WTC11 (cell line): ENCODE measurements around the gene PIP4K2C. TPM values are rescaled to one million over a fixed set of nuclear protein-coding genes. Genes with fewer than 3 reads are reported as not detected.

Source experiments
- ATAC-seq: fragments of 200-7000 bp; cut with Tn5 transposase; 2 replicates; pipeline ENCODE4 v1.10.0; 2021; ENCODE audit warnings: mild to moderate bottlenecking, moderate library complexity
- CTCF ChIA-PET: fragments of 300-600 bp; sonication (Branson Sonifier 250); formaldehyde crosslinking; loops from one replicate; lab custom pipeline; 2021; ENCODE audit warnings: antibody characterized with exemption; lab: Charles Lee
- POLR2A ChIA-PET: fragments of 350-600 bp; sonication (Branson Sonifier 250); formaldehyde crosslinking; loops from one replicate; lab custom pipeline; 2021; ENCODE audit warnings: antibody characterized with exemption; lab: Charles Lee
- DNase-seq: peaks from one replicate; pipeline ENCODE4 v3.0.0; 2021; ENCODE audit warnings: low spot score
- H3K27ac Mint-ChIP-seq: 2 replicates; pipeline ENCODE4 v1.8.0; 2021; ENCODE audit warnings: mixed read lengths
- H3K27me3 Mint-ChIP-seq: 2 replicates; pipeline ENCODE4 v1.8.0; 2021; ENCODE audit warnings: low read depth, mild to moderate bottlenecking, moderate library complexity, mixed read lengths
- H3K36me3 Mint-ChIP-seq: 2 replicates; pipeline ENCODE4 v1.8.0; 2021; ENCODE audit warnings: mixed read lengths
- H3K4me1 Mint-ChIP-seq: 2 replicates; pipeline ENCODE4 v1.8.0; 2022; ENCODE audit warnings: mixed read lengths
- H3K4me3 Mint-ChIP-seq: 2 replicates; pipeline ENCODE4 v1.8.0; 2021; ENCODE audit warnings: mild to moderate bottlenecking, moderate library complexity, mixed read lengths
- H3K9me3 Mint-ChIP-seq: 2 replicates; pipeline ENCODE4 v1.8.0; 2021; ENCODE audit warnings: mixed read lengths
- ATF1 ChIP-seq: sonication (generic); formaldehyde crosslinking; IDR thresholded peaks from 2 replicates; pipeline ENCODE4 v1.8.1; 2023; ENCODE audit warnings: mild to moderate bottlenecking, moderate library complexity, missing genetic modification reagents
- CREB1 ChIP-seq: sonication (generic); formaldehyde crosslinking; IDR thresholded peaks from 2 replicates; pipeline ENCODE4 v1.8.0; 2023; ENCODE audit warnings: mild to moderate bottlenecking, missing genetic modification reagents
- EMX1 ChIP-seq: fragments of 250-450 bp; sonication (Bioruptor Pico); IDR thresholded peaks from 2 replicates; pipeline ENCODE4 v1.8.0; 2021; ENCODE audit warnings: mild to moderate bottlenecking
- GRHL2 ChIP-seq: fragments of 250-450 bp; sonication (Bioruptor Pico); IDR thresholded peaks from 2 replicates; pipeline ENCODE4 v1.8.0; 2022; ENCODE audit warnings: mild to moderate bottlenecking, moderate library complexity; ENCODE audit not compliant: insufficient replicate concordance, severe bottlenecking
- JAZF1 ChIP-seq: fragments of 250-450 bp; sonication (Bioruptor Pico); IDR thresholded peaks from 2 replicates; pipeline ENCODE4 v1.9.0; 2021; ENCODE audit warnings: moderate library complexity, mild to moderate bottlenecking, inconsistent platforms
- MXD4 ChIP-seq: fragments of 250-450 bp; sonication (Bioruptor Pico); IDR thresholded peaks from 2 replicates; pipeline ENCODE4 v1.8.0; 2021; ENCODE audit warnings: mild to moderate bottlenecking, moderate library complexity, borderline replicate concordance
- NFATC4 ChIP-seq: fragments of 250-450 bp; sonication (Bioruptor Pico); IDR thresholded peaks from 2 replicates; pipeline ENCODE4 v1.9.0; 2021; ENCODE audit warnings: mild to moderate bottlenecking
- ZNF219 ChIP-seq: sonication (generic); formaldehyde crosslinking; IDR thresholded peaks from 2 replicates; pipeline ENCODE4 v1.8.0; 2023; ENCODE audit warnings: missing genetic modification reagents, mild to moderate bottlenecking, borderline replicate concordance
- ZNF263 ChIP-seq: sonication (generic); formaldehyde crosslinking; IDR thresholded peaks from 2 replicates; pipeline ENCODE4 v1.8.1; 2022; ENCODE audit warnings: low read depth, mild to moderate bottlenecking, moderate library complexity, missing genetic modification reagents
- ZNF281 ChIP-seq: sonication (generic); formaldehyde crosslinking; IDR thresholded peaks from 2 replicates; pipeline ENCODE4 v1.8.0; 2023; ENCODE audit warnings: mild to moderate bottlenecking, missing genetic modification reagents
- total RNA-seq: library from RNA; stranded (reverse); gene quantifications from 3 replicates; pipeline ENCODE4 v1.2.3, GENCODE V29; 2021
- TF ChIP-seq, protein P1 (sequence below): fragments of 250-450 bp; sonication (Bioruptor Pico); IDR thresholded peaks from 2 replicates; pipeline ENCODE4 v2.1.2; 2022; ENCODE audit warnings: mild to moderate bottlenecking, moderate library complexity
- TF ChIP-seq, protein P2 (sequence below): fragments of 250-450 bp; sonication (Bioruptor Pico); conservative IDR thresholded peaks from 2 replicates; pipeline ENCODE4 v1.9.0; 2021; ENCODE audit warnings: mild to moderate bottlenecking
- TF ChIP-seq, protein P3 (sequence below): sonication (generic); formaldehyde crosslinking; IDR thresholded peaks from 2 replicates; pipeline ENCODE4 v1.8.0; 2023; ENCODE audit warnings: missing genetic modification reagents, mild to moderate bottlenecking, borderline replicate concordance
- TF ChIP-seq, protein P4 (sequence below): fragments of 200-600 bp; IDR thresholded peaks from 2 replicates; pipeline ENCODE4 v1.8.0; 2022; ENCODE audit warnings: antibody characterized with exemption

Gene PIP4K2C
- total RNA-seq, 1 experiment from 2014 or later = 25.4 TPM

GRCh38 chr12:57554453-57554852, 36.5 kb upstream of the PIP4K2C start:
- Mint-ChIP-seq H3K36me3 (no peaks in the 10 kb centered on the region), H3K4me1 (peaks cover 24% of the 10 kb centered on the region), H3K27me3 (peaks cover 1% of the 10 kb centered on the region), H3K4me3 (no peak overlapping the region), H3K27ac (no peak overlapping the region), H3K9me3 (no peaks in the 10 kb centered on the region)
- ATAC-seq (no peak), DNase-seq (no peak)
- ChIA-PET CTCF (interaction anchor here (1.5 kb wide), 1 partner anchor 29 kb away, joined by 8 read pairs; no protein-coding TSS in a partner anchor), POLR2A (no interaction called here)
- TF ChIP-seq, protein P1, sequence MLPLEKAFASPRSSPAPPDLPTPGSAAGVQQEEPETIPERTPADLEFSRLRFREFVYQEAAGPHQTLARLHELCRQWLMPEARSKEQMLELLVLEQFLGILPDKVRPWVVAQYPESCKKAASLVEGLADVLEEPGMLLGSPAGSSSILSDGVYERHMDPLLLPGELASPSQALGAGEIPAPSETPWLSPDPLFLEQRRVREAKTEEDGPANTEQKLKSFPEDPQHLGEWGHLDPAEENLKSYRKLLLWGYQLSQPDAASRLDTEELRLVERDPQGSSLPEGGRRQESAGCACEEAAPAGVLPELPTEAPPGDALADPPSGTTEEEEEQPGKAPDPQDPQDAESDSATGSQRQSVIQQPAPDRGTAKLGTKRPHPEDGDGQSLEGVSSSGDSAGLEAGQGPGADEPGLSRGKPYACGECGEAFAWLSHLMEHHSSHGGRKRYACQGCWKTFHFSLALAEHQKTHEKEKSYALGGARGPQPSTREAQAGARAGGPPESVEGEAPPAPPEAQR (CRISPR knock-in tag) = no peak
- TF ChIP-seq NFATC4 (CRISPR knock-in tag) (no peak), ZNF219 (no peak), GRHL2 (CRISPR knock-in tag) (no peak), JAZF1 (CRISPR knock-in tag) (no peak), ZNF281 (CRISPR knock-in tag) (no peak), ZNF263 (CRISPR knock-in tag) (no peak), EMX1 (CRISPR knock-in tag) (no peak), ATF1 (no peak), MXD4 (no peak), CREB1 (CRISPR knock-in tag) (no peak)
- TF ChIP-seq, protein P2, sequence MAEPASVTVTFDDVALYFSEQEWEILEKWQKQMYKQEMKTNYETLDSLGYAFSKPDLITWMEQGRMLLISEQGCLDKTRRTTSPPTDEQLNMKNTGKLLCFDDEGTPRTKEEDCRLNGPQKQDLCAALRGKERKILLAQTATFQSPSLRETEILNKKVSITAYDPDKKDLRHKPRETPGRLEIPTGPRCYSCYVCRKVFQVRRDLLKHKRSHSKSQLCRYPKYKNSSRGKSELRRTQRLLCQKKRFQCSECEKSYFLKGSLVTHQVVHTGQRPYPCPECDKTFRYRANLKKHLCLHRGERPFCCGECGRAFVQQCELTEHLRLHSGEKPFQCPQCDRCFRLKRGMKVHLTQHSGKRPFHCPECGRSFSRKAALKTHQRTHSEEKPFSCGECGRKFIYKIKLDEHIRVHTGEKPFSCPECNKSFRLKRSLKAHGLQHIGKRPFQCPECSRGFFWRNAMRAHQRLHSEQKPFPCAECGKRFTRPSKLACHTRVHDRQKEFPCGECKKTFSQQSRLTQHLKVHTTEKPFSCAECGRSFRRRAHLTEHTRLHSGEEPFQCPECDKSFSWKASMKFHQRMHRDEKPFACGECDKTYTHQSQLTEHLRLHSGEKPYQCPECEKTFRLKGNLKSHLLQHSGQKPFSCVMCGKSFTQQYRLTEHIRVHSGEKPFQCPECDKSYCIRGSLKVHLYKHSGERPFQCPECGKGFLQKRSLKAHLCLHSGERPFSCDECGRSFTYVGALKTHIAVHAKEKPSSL (CRISPR knock-in tag) = no peak
- TF ChIP-seq, protein P3, sequence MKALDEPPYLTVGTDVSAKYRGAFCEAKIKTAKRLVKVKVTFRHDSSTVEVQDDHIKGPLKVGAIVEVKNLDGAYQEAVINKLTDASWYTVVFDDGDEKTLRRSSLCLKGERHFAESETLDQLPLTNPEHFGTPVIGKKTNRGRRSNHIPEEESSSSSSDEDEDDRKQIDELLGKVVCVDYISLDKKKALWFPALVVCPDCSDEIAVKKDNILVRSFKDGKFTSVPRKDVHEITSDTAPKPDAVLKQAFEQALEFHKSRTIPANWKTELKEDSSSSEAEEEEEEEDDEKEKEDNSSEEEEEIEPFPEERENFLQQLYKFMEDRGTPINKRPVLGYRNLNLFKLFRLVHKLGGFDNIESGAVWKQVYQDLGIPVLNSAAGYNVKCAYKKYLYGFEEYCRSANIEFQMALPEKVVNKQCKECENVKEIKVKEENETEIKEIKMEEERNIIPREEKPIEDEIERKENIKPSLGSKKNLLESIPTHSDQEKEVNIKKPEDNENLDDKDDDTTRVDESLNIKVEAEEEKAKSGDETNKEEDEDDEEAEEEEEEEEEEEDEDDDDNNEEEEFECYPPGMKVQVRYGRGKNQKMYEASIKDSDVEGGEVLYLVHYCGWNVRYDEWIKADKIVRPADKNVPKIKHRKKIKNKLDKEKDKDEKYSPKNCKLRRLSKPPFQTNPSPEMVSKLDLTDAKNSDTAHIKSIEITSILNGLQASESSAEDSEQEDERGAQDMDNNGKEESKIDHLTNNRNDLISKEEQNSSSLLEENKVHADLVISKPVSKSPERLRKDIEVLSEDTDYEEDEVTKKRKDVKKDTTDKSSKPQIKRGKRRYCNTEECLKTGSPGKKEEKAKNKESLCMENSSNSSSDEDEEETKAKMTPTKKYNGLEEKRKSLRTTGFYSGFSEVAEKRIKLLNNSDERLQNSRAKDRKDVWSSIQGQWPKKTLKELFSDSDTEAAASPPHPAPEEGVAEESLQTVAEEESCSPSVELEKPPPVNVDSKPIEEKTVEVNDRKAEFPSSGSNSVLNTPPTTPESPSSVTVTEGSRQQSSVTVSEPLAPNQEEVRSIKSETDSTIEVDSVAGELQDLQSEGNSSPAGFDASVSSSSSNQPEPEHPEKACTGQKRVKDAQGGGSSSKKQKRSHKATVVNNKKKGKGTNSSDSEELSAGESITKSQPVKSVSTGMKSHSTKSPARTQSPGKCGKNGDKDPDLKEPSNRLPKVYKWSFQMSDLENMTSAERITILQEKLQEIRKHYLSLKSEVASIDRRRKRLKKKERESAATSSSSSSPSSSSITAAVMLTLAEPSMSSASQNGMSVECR = no peak
- TF ChIP-seq, protein P4, sequence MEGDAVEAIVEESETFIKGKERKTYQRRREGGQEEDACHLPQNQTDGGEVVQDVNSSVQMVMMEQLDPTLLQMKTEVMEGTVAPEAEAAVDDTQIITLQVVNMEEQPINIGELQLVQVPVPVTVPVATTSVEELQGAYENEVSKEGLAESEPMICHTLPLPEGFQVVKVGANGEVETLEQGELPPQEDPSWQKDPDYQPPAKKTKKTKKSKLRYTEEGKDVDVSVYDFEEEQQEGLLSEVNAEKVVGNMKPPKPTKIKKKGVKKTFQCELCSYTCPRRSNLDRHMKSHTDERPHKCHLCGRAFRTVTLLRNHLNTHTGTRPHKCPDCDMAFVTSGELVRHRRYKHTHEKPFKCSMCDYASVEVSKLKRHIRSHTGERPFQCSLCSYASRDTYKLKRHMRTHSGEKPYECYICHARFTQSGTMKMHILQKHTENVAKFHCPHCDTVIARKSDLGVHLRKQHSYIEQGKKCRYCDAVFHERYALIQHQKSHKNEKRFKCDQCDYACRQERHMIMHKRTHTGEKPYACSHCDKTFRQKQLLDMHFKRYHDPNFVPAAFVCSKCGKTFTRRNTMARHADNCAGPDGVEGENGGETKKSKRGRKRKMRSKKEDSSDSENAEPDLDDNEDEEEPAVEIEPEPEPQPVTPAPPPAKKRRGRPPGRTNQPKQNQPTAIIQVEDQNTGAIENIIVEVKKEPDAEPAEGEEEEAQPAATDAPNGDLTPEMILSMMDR = no peak
